ENCODE results near the gene LGI4. TPM values are rescaled to one million over a fixed set of nuclear protein-coding genes. Genes with fewer than 3 reads are reported as not detected.

The LGI4 gene
- total and polyA plus RNA-seq, 2 donors from 2014 or later, result 5.1 to 7.5 TPM

- peaks cover 0 to 9% (median 0%) of the 10 kb centered on the region in 3 donors for H3K4me1 ChIP-seq (ENCODE audit: control insufficient read depth in 2 of 3, insufficient read depth in 2 of 3, low read depth in 1 of 3, low read length in 3 of 3)
- no peaks in the 10 kb centered on the region for H3K9me3 ChIP-seq (ENCODE audit: control insufficient read depth in 2 of 3, insufficient read depth in 1 of 3, low read length in 3 of 3)
- H3K4me3 ChIP-seq (ENCODE audit: low read length in 3 of 3), result no peak overlapping the region
- FAIRE-seq, result no peak
- no peak overlapping the region for H3K27ac ChIP-seq (ENCODE audit: low read depth in 2 of 2, low read length in 2 of 2)
- no peak for DNase-seq
- intact Hi-C loops (cut with DNase I), result no loop called here
- no peak for TF ChIP-seq CTCF (IDR thresholded peaks at IDR 0.05; ENCODE audit: borderline replicate concordance, extremely low read depth, insufficient read depth)
- no peaks in the 10 kb centered on the region for H3K36me3 ChIP-seq (ENCODE audit: control insufficient read depth in 2 of 3, insufficient read depth in 3 of 3, low read length in 3 of 3)
- H3K9ac ChIP-seq (ENCODE audit: low read length in 3 of 3), result no peak overlapping the region
- no peaks in the 10 kb centered on the region for H3K27me3 ChIP-seq (ENCODE audit: control insufficient read depth, insufficient read depth, low read length)
Measured at GRCh38 chr19:35126624-35126959, 8.3 kb downstream of the LGI4 start.

GRCh38 chr19:35125749-35126623 lies 8.9 kb downstream of the LGI4 start:
- H3K4me3 ChIP-seq (ENCODE audit: low read length in 3 of 3), result no peak overlapping the region
- FAIRE-seq, result no peak
- intact Hi-C loops (cut with DNase I), result no loop called here
- DNase-seq, result peak in 1 of 5 donors; percentile 66
- H3K36me3 ChIP-seq (ENCODE audit: control insufficient read depth in 2 of 3, insufficient read depth in 3 of 3, low read length in 3 of 3), result no peaks in the 10 kb centered on the region
- no peak overlapping the region for H3K27ac ChIP-seq (ENCODE audit: low read depth in 2 of 2, low read length in 2 of 2)
- H3K9ac ChIP-seq (ENCODE audit: low read length in 3 of 3), result no peak overlapping the region
- no peaks in the 10 kb centered on the region for H3K9me3 ChIP-seq (ENCODE audit: control insufficient read depth in 2 of 3, insufficient read depth in 1 of 3, low read length in 3 of 3)
- H3K4me1 ChIP-seq (ENCODE audit: control insufficient read depth in 2 of 3, insufficient read depth in 2 of 3, low read depth in 1 of 3, low read length in 3 of 3), result peaks cover 0 to 9% (median 0%) of the 10 kb centered on the region in 3 donors
- TF ChIP-seq CTCF (IDR thresholded peaks at IDR 0.05; ENCODE audit: borderline replicate concordance, extremely low read depth, insufficient read depth), result no peak
- no peaks in the 10 kb centered on the region for H3K27me3 ChIP-seq (ENCODE audit: control insufficient read depth, insufficient read depth, low read length)

- no peak for TF ChIP-seq CTCF (IDR thresholded peaks at IDR 0.05; ENCODE audit: borderline replicate concordance, extremely low read depth, insufficient read depth)
- H3K9ac ChIP-seq (ENCODE audit: low read length in 3 of 3), result no peak overlapping the region
- no peak for FAIRE-seq
- H3K9me3 ChIP-seq (ENCODE audit: control insufficient read depth in 2 of 3, insufficient read depth in 1 of 3, low read length in 3 of 3), result no peaks in the 10 kb centered on the region
- peak overlapping the region in 1 of 3 donors; percentile 79 for H3K4me3 ChIP-seq (ENCODE audit: low read length in 3 of 3)
- no peak overlapping the region for H3K27ac ChIP-seq (ENCODE audit: low read depth in 2 of 2, low read length in 2 of 2)
- peaks cover 0 to 9% (median 0%) of the 10 kb centered on the region in 3 donors for H3K4me1 ChIP-seq (ENCODE audit: control insufficient read depth in 2 of 3, insufficient read depth in 2 of 3, low read depth in 1 of 3, low read length in 3 of 3)
- no peaks in the 10 kb centered on the region for H3K27me3 ChIP-seq (ENCODE audit: control insufficient read depth, insufficient read depth, low read length)
- intact Hi-C loops (cut with DNase I), result no loop called here
- H3K36me3 ChIP-seq (ENCODE audit: control insufficient read depth in 2 of 3, insufficient read depth in 3 of 3, low read length in 3 of 3), result no peaks in the 10 kb centered on the region
- DNase-seq, result peak in 1 of 5 donors; percentile 81
Measured at GRCh38 chr19:35125270-35125717, 9.6 kb downstream of the LGI4 start.

All from kidney (tissue), 14 donors.